D341Med (cell line): ENCODE data around the gene BACH2.

ENCODE experiments used
- DNase-seq: peaks from one replicate; pipeline ENCODE4 v3.0.0; 2012; ENCODE audit warnings: low spot score

The BACH2 gene

DNA sequence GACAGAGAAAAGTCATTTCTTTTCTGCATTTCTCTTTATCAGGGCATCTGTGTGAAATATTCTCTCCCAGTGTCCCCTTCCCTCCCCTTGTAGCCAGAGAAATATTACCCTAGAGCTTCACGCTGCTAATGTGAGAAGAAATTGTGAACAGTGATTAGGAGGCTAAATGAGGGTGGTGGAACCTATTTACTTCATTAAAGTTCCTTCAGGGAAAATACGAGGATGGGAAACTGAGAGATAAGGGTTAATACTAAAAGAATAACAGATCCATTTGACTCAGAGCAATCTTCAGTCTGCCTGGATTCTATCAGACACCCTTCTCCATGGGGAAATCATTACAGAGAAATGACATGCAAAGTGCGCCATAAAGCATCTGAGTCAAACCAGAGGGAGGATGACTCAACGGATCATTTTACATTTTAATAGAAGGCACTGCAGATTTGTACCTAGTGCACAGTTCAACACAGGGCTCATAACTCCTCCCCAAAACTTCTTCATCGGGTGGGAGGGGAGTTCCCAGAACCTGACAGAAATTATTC, 271.1 kb downstream of the BACH2 start:
- DNase-seq = no peak

DNA sequence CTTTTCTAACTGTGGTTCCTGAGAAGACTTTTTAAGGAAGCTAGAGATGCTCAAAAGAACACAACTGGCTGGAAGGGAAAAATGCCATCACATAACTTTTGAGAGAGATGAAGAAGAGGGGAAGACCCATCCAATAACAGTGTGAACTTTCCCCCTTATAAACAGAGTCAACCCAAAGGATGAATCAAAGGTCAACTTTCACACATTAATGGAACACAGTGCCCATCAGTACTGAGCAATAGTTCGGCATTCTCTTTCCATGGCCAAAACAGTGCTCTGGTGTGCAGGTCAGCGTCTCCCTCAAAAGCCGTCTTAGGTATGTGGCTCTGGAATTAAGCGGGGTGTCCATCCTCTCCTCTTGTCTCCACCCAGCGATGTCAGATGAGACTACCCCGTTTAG, 272.0 kb downstream of the BACH2 start:
- no peak for DNase-seq

DNA sequence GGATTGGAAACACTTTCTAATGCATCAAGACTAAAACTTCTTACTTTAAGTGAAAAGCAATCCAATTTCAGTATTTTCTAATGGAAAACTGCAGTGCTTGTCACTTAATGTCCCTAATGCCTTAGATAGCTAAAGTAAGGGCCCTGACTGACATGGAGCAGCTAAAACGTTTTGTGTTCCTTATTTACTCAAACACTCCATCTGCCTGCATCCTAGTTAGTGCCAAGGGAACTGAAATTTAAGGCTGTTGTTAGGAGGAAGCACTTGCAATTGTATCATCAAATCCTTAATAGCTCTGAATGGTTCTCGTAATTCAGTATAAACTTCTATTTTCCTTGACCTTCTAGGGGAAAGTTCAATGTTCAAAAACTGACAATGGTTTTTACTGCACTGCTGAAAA, 274.9 kb downstream of the BACH2 start:
- DNase-seq = no peak

DNA sequence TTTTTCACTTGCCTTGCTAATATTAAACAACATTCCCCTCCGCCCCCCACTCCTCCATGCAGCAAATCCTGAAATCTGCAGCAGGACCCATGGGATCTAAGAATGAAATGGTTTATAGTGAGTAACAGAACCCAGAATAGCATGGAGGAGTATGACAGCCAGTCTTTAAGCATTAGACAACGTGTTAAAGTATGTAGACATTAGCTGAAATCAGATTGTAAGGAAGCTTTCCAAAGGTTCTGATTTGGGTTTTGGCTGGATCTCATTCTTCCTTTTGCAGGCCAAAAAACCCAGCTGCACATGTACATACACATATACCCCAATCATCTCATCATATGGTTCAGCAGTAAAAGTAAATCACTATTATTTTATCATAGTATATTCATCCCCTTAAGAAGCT, 275.9 kb downstream of the BACH2 start:
- no peak for DNase-seq

DNA sequence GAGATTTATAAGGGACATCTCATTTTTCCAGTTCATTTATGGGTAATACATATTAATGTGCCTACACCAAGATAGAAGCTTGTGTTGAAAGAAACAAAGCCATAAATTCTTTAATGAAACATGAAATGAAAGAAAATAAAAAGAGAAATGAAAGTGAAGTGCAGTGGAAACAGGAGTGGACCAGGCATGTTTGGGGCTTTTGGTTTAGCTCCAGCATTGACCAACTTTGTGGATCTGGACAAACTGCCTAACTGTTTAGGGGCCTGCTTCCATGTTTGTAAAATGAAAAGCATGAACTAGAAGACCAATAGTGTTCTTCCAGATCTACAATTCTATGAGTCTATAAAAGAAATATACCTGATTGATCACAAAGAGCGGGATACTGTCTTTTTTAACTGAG, 277.4 kb downstream of the BACH2 start:
- DNase-seq = no peak

DNA sequence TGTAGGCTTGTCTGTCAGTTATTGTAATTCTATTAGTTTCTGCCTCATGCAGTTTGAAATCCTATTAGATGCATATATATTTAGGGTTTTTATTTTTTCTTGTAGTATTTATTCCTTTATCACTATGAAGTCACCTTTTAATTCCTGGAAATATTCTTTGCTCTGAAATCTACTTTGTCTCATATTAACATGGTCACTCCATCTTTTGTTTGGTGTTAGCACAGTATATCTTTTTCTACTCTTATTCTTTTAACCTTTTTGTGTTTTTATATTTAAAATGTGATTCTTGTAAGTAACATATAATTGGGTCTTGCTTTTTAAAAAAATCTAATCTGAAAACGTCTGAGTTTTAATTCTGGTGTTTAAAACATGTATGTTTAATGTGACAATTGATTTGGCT, 280.8 kb downstream of the BACH2 start:
- no peak for DNase-seq

DNA sequence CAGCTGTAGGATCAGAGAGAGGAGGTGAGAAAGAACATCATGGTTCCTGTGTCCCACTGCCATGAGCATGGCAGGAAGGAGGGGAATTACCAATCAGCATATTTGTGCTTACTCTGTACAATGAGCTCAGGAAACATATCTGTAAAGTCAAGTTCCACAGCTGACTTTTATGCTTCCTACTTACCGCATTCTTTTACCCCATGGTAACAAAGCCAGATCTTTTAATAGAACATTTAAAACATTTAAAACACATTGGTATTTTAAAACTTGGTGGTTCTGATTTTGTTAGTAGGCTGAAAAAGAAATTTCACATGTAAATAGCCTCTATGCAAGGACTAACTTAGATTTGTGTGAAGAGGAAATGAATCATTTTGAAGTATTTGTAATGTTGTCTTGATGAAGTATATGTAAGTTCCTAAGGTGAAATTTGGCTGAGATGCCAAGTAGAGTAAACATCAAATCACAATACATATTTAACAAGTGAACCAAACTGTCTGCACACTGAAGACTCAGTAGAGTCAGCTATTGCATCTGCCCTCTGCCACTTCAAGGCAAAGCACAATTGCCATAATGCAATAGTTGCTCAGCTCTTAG, 287.6 kb downstream of the BACH2 start:
- DNase-seq = no peak

DNA sequence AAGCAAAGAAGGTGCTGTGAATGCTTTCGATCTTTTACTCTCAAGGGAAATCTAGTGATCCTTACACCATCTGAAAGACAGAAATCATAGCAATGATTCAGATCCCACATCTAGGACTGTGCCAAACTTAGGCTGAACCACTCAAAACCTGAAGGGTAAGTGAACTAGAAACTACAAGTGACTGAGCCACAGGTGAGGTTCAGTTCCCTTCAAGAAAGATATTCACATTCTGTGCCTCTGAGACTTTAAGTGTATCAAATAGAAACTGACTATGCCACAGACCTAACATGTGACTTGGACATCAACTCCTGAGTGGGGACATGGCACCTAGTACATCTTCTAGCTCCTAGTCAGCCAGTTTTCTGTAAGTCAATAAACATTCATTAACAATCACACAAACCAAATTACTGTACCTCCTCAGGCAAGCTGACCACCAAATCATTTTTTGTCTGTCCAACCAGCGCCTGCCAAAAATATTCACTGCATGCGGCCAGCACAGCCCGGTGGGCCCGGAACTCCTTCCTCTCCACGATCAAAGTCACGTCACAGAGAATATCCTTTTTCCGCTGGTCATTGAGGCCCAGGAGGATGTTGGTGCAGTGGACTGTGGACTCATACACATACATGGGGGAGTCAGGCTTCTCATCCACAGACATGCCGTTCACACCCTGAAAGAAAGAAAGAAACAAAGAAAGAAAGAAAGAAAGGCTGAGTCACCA, 288.3 kb downstream of the BACH2 start:
- DNase-seq = no peak

DNA sequence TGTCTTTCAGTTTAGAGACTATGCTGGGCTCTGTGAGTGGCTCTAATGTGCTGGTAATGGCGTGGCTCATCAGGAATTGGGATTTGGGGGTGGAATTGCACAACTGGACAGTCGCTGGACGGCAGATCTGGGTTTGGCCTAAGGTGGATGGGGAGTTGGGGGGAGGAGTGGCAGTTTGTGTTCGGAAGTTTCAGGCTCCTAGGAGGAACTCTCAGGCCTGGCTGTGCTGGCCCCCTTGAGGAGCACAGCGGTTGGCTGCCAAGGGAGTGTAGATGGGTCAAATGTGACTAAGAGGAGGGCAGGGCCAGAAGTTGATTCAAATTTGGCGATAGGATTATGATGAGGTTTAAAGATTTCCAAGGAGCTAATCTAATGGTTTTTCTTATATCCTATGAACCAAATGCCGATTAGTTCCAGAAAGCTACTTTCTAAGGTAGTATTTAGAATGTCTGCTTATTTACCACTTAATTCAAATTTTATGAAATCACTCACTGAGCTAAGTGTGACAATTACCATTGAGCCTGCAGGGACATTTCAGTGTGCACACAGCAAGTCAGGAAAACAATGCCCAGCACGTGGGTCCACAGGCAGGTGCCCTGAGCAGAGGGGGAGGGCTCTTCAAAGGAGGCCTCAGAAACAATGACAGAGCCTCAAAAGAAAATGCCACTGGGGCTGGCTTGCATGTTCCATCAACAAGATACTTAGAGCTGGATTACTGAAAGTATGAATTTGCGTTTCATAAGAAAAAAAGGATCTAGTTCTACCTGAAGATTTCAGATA, 291.4 kb downstream of the BACH2 start:
- DNase-seq = no peak

DNA sequence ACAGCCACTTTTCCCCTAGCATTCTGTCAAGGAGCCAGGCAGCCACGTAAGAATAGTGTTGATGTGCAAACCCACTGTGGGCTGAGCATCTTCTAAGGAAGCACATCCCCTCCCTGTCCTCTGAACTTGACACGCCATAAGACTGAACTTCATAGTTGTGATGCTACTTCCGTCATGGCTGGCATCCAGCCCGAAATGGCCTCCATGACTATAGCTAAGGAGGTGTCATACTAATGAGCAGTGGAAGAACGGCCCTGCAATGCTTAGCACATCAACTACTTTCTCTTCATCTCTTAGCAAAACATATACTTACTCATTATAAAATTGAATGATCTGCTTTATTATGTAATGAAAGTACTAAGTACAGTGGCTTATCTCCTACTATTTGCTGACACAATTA, 292.1 kb downstream of the BACH2 start:
- no peak for DNase-seq

DNA sequence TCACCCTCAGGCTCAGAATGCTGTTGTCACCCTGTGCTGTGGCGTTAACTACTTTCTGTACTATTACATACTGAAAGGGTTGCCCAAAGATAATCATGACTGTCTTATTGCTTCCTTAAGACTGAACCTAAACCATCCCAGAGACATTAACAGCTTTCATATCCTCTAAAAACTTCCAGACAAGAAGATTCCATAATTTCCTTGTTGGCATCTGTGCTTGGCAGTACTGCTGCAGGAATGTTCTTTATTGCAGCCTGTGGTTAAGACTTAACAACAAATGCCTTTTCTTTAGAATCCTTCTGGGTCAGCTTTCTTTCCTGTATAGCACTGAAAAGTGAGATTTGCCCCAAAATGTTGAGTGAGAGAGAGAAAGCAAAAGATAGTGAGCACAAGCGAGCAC, 292.7 kb downstream of the BACH2 start:
- DNase-seq = no peak

DNA sequence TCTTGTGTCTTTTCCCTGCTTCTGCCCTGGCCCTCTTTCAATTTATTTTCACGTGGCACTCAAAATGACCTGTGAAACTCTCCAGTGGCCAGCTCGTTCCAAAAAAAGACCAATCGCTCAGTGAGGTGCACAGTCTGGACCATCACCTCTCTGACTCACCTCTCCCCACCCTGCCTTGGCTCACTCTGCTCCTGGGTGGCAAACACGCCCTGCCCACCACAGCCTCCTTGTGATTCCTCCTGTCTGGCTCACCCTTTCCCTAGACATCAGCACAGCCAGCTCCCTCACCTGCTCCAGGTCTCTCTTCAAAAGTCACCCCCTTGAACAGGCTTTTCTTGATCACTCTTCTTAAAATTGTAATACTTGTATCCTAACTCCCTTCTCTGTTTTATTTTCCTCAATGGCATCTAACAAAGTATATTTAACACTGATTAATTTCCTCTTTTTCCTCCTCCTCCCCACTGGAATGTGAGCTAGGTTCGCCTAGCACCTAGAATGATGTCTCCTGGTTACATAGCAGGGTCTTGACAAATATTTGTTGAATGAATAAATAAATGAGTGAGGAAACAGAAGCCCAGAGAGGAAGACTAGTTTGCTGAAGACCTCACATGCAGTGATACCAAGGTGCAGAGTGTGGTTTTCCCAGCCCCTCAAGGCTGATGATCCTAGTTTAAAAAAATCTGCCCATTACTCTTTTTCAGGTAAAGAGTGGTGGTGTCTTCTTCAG, 293.4 kb downstream of the BACH2 start:
- DNase-seq = no peak

DNA sequence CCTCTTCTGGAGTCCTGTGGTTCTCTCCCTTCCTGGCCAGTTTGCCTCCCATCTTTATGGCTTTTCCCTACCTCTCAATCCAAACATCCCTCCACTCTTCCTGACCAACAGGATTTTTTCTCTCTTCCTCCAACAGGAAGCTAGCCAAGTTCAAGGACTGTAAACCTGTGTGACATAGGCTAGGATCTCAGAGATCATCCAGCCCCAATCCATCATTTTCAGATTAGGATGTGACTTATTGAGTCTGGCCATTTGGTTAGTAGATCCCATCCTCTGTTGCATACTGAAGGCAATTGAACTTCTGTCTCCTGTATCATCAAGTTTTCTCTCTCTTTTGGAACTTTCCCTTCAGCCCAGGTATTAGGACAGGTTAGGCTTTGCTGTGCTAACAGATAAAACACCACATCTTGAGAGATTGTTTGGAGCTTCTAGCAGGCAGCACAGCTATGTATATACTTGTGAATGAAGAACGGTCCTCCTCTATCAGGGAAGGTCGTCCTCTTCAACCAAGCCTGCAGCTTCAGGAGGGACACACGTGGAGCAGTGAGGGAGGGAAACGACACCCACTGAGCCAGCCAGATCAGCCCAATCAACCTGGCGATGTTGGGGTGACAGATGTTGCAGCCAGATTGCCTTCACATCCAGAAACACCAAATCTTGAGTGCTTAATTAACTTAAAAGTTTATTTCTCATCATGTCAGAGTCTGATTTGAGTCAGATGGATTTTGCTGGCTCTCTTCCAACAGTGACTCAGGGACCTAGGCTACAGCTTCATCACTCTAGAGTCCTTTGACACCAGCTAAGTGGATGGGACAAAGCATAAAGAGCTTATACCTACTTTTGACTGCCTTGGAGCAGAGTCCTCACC, 295.5 kb downstream of the BACH2 start:
- peak; percentile 66 for DNase-seq

DNA sequence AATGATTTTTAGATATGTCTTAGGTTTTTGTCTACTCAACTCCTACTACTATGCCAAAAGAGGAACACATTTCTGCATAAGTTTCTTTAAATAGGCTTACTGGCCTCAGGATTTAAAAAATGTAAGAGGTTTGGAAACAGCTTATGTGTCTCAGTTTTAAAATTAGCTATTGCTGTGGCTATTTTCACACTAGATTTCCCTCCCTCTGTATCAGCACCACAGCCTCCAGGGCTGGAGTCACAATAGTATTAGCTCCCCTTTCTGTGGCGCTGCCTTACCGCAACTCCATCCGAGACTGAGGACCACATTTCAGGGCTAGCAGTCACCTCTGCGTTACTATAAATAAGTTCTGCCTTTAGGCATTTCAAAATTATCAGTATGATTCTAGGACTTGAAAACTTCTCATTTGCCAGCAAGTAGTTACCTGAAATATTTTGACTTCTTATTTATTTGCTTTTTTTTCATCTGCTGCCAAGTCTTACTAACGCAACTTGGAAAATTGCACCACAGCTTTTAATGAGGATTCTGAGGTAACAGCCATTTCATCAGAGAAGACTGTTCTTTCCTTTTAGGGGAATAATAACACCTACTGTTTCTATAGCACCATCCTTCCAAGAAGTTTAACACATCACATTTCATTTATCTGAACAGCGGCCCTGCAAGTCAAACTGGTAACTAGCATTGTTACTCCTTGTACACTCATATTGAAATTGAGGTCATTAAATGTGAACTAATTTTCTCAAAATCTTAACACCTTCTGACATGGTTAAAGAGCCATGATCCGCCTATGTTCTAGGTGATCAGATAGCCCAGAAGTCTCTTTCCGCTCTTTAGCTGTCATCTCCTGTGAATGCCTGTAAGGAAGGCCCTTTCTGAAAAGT, 296.5 kb downstream of the BACH2 start:
- DNase-seq = no peak

DNA sequence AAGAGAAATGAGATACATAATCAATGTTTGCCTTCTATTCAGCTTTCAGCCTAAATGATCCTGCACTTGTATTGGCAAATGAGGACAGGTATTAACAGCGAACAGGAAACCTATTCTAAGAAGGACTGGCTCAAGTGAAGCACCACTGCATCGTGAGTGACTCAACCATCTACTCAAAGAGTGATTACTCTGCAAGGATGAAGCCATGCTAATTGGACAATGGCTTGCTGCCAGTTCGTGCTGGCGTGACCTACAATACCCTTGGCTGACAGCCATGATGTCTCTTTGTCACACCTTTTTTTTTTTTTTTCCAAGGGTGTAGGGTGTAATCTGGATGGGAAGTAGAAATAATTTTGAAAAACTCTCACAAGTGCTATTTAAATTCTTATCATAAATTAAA, 297.5 kb downstream of the BACH2 start:
- peak; percentile 73 for DNase-seq

DNA sequence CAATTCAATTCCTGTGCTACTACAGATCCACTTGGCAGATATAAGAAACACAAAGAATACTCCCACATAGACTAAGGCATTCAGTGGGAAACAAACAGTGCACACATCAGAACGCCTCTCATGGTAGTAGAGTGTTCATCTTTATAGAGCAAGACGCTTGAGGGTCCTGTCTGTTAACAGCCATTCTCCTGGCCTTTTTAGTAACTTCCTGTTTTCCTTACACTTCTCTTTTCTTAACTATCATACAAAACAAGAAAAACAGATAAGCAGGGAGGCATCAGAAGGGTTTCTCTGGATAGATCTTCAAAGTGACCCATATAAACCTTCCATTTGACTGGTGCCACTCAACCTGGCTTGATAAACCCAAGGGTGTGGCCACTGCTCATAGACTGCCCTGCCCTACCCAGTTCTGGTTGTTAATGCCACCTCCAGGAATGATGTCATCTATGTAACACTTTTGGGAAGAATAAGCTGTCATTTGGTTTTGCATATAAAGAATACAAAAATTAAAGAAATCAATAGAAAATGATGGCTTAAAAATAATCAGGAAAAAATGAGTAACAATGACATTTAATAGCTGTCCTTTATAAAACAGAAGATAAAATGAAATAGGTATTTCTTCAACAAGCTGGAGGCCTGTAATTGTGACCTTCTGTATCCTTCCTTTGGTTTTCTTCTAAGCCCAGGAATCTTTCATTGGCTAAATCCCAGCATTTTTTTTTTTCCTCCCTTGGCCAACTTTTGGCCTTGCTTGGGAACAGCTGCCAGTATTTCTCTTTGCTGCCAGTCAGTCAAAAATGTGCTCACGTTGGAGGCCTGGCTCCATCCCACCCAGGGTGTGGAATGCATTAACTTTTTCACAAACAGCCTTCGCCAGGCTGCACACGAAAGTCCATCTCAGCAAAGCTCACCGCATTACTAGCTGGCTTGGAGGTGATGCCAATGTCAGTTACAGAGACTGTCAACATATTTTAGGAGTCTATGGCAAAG, 298.9 kb downstream of the BACH2 start:
- no peak for DNase-seq

DNA sequence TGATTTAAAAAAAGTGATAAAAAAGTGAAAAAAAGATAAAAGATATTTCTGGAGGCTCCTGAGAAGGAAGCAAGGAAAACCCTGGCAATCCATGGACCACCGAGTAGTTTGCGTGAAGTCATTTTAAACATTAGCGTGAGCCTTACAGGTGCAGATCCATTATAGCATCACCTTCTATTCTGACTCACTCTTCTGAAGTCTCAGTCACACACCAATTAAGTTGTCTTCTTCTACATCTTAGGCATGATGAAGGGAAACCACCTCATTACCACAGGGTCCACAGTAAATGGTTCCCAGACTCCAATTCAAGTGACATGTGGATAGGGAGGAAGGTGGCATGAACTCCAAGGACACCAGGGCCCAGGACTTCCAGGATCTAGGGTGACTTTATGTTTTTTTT, 303.2 kb downstream of the BACH2 start:
- no peak for DNase-seq

DNA sequence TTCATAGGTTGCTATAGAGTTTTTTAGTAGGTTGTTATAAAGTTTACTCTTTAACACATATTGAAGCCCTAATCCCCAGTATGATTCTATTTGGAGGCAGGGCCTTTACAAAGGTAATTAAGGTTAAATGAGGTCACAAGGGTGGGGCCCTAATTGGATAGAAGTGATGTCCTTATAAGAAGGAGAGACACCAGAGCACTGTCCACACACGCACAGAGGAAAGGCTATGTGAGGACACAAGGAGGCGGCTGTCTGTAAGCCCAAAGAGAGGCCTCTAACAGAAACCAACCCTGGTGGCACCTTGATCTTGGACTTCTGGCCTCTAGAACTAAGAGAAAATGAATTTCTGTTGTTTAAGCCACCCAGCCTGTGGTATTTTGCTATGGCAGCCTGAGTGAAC, 303.8 kb downstream of the BACH2 start:
- no peak for DNase-seq

DNA sequence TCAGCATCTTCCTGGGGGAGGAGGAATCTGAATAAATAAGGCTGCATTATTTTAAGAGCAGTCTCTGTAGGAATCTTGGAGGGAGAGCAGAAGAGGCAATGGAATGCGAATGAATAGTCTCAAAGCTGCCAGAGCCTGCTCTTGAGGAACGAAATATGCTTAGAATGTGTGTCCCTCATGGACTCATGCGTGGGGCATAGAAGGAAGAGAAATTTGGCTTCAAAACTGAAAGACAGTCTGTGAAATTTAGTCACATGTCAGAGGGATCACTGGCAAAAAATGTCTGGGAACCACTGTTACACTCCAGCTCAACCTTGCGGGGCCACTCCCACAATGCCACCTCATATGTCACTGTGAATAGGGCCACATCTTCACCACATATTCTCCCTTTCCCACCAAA, 306.9 kb downstream of the BACH2 start:
- DNase-seq = no peak
